ENCODE results near the gene SDHAF3.

SDHAF3 gene

DNA sequence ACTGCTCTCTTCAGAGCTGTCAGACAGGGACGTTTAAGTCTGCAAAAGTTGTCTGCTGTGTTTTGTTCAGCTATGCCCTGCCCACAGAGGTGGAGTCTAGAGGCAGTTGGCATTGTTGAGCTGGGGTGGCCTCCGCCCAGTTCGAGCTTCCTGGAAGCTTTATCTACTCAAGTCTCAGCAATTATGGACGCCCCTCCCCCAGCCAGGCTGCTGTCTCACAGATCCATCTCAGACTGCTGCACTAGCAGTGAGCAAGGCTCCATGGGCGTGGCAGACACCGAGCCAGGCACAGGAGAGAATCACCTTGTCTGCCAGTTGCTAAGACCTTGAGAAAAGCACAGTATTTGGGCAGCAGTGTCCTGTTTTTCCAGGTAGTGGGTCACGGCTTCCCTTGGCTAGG lies 98.1 kb downstream of the SDHAF3 start:
- in situ Hi-C loops (cut with HindIII; ENCODE audit: low sequenced_read_pairs) = no loop called here

DNA sequence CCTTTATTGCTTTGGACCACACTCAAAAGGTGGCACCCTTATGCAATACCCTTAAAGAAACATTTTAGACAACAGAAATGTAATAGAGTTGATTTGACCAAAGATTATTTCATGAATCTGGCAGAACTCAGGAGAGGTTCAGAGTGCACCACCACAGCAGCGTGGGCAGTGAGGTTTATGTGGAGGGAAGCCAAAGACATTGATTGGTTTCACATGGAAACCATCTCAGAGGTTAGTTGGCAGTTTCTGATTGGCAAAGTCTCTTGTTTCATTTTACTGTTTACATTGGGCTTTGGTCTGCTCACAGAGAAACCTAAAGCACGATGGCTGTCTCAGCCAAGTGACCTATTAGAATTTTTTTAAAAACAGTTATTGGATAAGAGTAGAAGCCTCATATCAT lies 101.3 kb downstream of the SDHAF3 start:
- in situ Hi-C loops (cut with HindIII; ENCODE audit: low sequenced_read_pairs) = no loop called here

DNA sequence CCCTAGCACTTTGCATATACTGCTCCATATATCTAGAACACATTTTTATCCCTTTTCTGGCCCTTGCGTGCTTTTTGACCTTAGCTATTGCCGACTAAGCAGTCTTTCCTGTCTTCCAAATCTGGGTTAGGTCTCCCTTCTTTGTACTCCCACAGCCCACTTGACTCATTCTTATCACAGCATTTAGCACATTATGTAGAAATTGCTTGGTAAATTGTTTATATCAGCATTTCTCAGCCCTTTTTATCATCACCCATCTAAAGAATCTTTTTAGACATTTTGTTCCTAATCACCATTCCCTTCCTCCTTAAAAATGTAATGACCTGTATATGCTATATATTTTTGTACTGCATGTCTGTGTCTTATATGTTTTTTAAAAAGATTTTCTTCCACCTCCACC lies 101.7 kb downstream of the SDHAF3 start:
- in situ Hi-C loops (cut with HindIII; ENCODE audit: low sequenced_read_pairs) = no loop called here

DNA sequence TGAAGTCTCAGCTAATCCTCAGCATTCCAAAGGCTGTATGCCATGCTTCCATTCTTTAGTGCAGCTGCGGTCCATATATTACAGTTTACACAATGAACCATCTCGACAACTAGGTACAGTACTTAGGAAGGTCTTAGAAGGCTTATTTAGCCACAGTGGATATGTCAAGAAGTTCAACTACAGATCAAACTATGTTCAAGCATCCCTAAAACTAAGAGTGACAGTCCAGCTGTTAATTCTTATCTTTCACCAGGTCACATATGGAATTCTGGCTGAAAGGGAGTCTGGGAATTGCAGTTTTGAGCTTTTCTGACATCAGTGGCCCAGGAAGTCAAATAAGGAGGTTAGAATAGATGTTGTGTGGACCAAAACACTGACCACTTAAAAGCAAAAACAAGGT lies 106.8 kb downstream of the SDHAF3 start:
- in situ Hi-C loops (cut with HindIII; ENCODE audit: low sequenced_read_pairs) = no loop called here

GRCh38 chr7:97226541-97226940 lies 109.0 kb downstream of the SDHAF3 start:
- in situ Hi-C loops (cut with HindIII; ENCODE audit: low sequenced_read_pairs) = no loop called here
